Transverse colon (tissue), 4 donors: ENCODE measurements around the gene PNPLA1. TPM values are rescaled to one million over a fixed set of nuclear protein-coding genes. Genes with fewer than 3 reads are reported as not detected.

Experiments
- DNase-seq: peaks from one replicate; pipeline ENCODE4 v3.0.0-alpha.2; 2019
- H3K27ac ChIP-seq, 4 donors: fragments of 200-600 bp; sonication (generic); 2 replicates each; pipeline ENCODE4 v1.5.1; 2016 to 2018; ENCODE audit warnings: inconsistent platforms in 4 of 4
- H3K27me3 ChIP-seq: fragments of 200-600 bp; sonication (generic); 2 replicates; pipeline ENCODE4 v1.5.1; 2017; ENCODE audit warnings: inconsistent platforms
- H3K36me3 ChIP-seq, 4 donors: fragments of 200-600 bp; sonication (generic); 2 replicates each; pipeline ENCODE4 v1.5.1; 2017 to 2019; ENCODE audit warnings: inconsistent platforms in 4 of 4
- H3K4me1 ChIP-seq, 4 donors: fragments of 200-600 bp; sonication (generic); 2 replicates each; pipeline ENCODE4 v1.5.1; 2017 to 2020; ENCODE audit warnings: inconsistent platforms in 4 of 4
- H3K4me3 ChIP-seq, 4 donors: fragments of 200-600 bp; sonication (generic); 1 replicate in 1 of 4; 2 replicates in 3 of 4; pipeline versions ENCODE4 v1.5.1 to v1.6.1; 2017 to 2019; ENCODE audit warnings: inconsistent platforms in 4 of 4
- H3K9me3 ChIP-seq, 2 donors: fragments of 200-600 bp; sonication (generic); 2 replicates each; pipeline ENCODE4 v1.5.1; 2017 to 2019; ENCODE audit warnings: inconsistent platforms in 2 of 2
- CTCF ChIP-seq, 5 experiments: fragments of 200-600 bp in 3 of 5; fragments of 450-650 bp in 2 of 5; sonication (generic) in 3 of 5; IDR thresholded peaks; 1 replicate in 2 of 5; 2 replicates in 3 of 5; pipeline ENCODE4 v1.5.1; 2016 to 2017; ENCODE audit warnings: antibody characterized with exemption in 5 of 5, inconsistent platforms in 3 of 5, mild to moderate bottlenecking in 2 of 5, moderate library complexity in 1 of 5
- EP300 ChIP-seq: sonication (generic); formaldehyde crosslinking; IDR thresholded peaks from one replicate; pipeline ENCODE4 v1.6.1; 2017; ENCODE audit warnings: antibody characterized with exemption, low read depth
- POLR2A ChIP-seq: fragments of 450-650 bp; IDR thresholded peaks from one replicate; pipeline ENCODE4 v1.6.1; 2016; ENCODE audit warnings: antibody characterized with exemption, mild to moderate bottlenecking, moderate library complexity
- POLR2AphosphoS5 ChIP-seq, 3 donors: sonication (generic); formaldehyde crosslinking; IDR thresholded peaks; one replicate each; pipeline ENCODE4 v1.6.1; 2016; ENCODE audit warnings: antibody characterized with exemption in 3 of 3
- WGBS, 2 donors: methylation state at CpG; one replicate each; pipeline ENCODE4 v1.1.5; 2018; ENCODE audit warnings: low coverage in 1 of 2; 5-methylcytosine and 5-hydroxymethylcytosine counted together
- in situ Hi-C, 4 donors: fragments of 200-750 bp; cut with MboI; loops; one replicate each; pipeline versions ENCODE4 v1.15.0 to v1.15.1; 2017; ENCODE audit warnings: low sequenced_read_pairs in 3 of 4, low pct_ligation_motif_present in 1 of 4, low pct_unique_long_range_greater_than_20kb in 1 of 4
- intact Hi-C: fragments of 100-400 bp; cut with DNase I; formaldehyde crosslinking; loops from one replicate; pipeline ENCODE4 v1.15.1; 2023; ENCODE audit warnings: low total_unique reads
- total RNA-seq, 4 donors: library from RNA; depleted of rRNA; stranded (reverse); fragments of >200 nt; gene quantifications; one replicate each; pipeline ENCODE4 v1.1.0, GENCODE V29; 2016

PNPLA1 gene
- total RNA-seq, 4 donors from 2014 or later, result 0.79 to 1.1 TPM; not detected in 2

GRCh38 chr6:36301085-36301658, 31.3 kb downstream of the PNPLA1 start:
- Histone ChIP-seq H3K4me1 (peaks cover 0 to 8% (median 0%) of the 10 kb centered on the region in 4 donors), H3K9me3 (no peaks in the 10 kb centered on the region), H3K36me3 (no peaks in the 10 kb centered on the region), H3K27ac (no peak overlapping the region), H3K4me3 (no peak overlapping the region), H3K27me3 (no peaks in the 10 kb centered on the region)
- intact Hi-C loops (no loop called here), in situ Hi-C loops (loop anchor here in 1 of 4 donors (10.0 kb wide), 1 partner anchor 64 kb away; no protein-coding TSS in a partner anchor)
- WGBS, 2 donors, result 60 to 76% methylated on average over 1 to 10 of the region's 10 CpGs
- DNase-seq, result no peak
- TF ChIP-seq CTCF (IDR thresholded peaks at IDR 0.05) (no peak), POLR2AphosphoS5 (IDR thresholded peaks at IDR 0.05) (no peak)

GRCh38 chr6:36301781-36302180, 31.9 kb downstream of the PNPLA1 start:
- H3K9me3 ChIP-seq, result no peaks in the 10 kb centered on the region
- H3K27me3 ChIP-seq, result no peaks in the 10 kb centered on the region
- H3K4me3 ChIP-seq, result no peak overlapping the region
- in situ Hi-C loops, result loop anchor here in 1 of 4 donors (10.0 kb wide), 1 partner anchor 63 kb away; no protein-coding TSS in a partner anchor
- intact Hi-C loops, result loop anchor here (2.0 kb wide), 1 partner anchor 59 kb away; no protein-coding TSS in a partner anchor
- TF ChIP-seq POLR2AphosphoS5 (IDR thresholded peaks at IDR 0.05) (no peak), POLR2A (no peak), CTCF (IDR thresholded peaks at IDR 0.05) (no peak), EP300 (no peak)
- 33 to 63% methylated on average over 1 to 7 of the region's 7 CpGs for WGBS, 2 donors
- peaks cover 0 to 8% (median 0%) of the 10 kb centered on the region in 4 donors for H3K4me1 ChIP-seq
- no peaks in the 10 kb centered on the region for H3K36me3 ChIP-seq
- no peak overlapping the region for H3K27ac ChIP-seq
- DNase-seq, result no peak

GRCh38 chr6:36302227-36302976, 32.5 kb downstream of the PNPLA1 start:
- peak; percentile 94 for DNase-seq
- in situ Hi-C loops (loop anchor here in 1 of 4 donors (10.0 kb wide), 1 partner anchor 62 kb away; no protein-coding TSS in a partner anchor), intact Hi-C loops (loop anchor here (2.0 kb wide), 1 partner anchor 58 kb away; no protein-coding TSS in a partner anchor)
- no peaks in the 10 kb centered on the region for H3K9me3 ChIP-seq
- H3K27ac ChIP-seq, result no peak overlapping the region
- no peaks in the 10 kb centered on the region for H3K27me3 ChIP-seq
- no peaks in the 10 kb centered on the region for H3K36me3 ChIP-seq
- TF ChIP-seq POLR2A, result no peak
- TF ChIP-seq EP300, result no peak
- TF ChIP-seq POLR2AphosphoS5 (IDR thresholded peaks at IDR 0.05), result no peak
- TF ChIP-seq CTCF (IDR thresholded peaks at IDR 0.05), result peak; percentile 90 to 98 (median 97)
- 28% methylated on average over 13 of the region's 13 CpGs; no CpG with 5 or more reads in 1 of the 2 donors for WGBS, 2 donors
- peaks cover 0 to 8% (median 0%) of the 10 kb centered on the region in 4 donors for H3K4me1 ChIP-seq
- H3K4me3 ChIP-seq, result no peak overlapping the region

DNA sequence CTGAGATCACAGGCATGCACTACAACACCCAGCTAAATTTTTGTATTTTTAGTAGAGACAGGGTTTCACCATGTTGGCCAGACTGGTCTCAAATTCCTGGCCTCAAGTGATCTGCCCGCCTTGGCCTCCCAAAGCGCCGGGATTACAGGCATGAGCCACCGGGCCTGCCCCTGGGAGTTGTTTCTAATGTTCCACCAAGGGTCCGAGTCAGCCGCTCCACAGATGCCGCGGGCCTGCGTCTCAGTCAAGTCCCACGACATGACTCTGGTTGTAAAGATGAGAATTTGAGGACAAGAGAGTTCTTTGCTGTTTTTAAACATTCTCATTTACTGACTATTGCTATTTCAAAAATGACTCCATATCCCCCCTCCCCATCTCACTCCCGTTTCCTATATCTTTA, 36.0 kb downstream of the PNPLA1 start:
- intact Hi-C loops, result no loop called here
- DNase-seq, result no peak
- H3K27me3 ChIP-seq, result no peaks in the 10 kb centered on the region
- TF ChIP-seq CTCF (IDR thresholded peaks at IDR 0.05) (no peak), EP300 (no peak), POLR2A (no peak), POLR2AphosphoS5 (IDR thresholded peaks at IDR 0.05) (no peak)
- no peaks in the 10 kb centered on the region for H3K36me3 ChIP-seq
- H3K4me3 ChIP-seq, result no peak overlapping the region
- no peaks in the 10 kb centered on the region for H3K9me3 ChIP-seq
- H3K27ac ChIP-seq, result no peak overlapping the region
- in situ Hi-C loops, result loop anchor here in 1 of 4 donors (10.0 kb wide), 1 partner anchor 59 kb away; no protein-coding TSS in a partner anchor
- WGBS, 2 donors, result 94 to 100% methylated on average over 2 to 11 of the region's 11 CpGs
- H3K4me1 ChIP-seq, result peaks cover 0 to 8% (median 0%) of the 10 kb centered on the region in 4 donors
